NB4 (cell line): ENCODE data around the gene PASD1.
"Not testable (repeated sequence)": the region's sequence is repeated elsewhere in the genome, so short reads cannot be mapped to it uniquely, and the experiment has no call there.

ENCODE experiments used
- DNase-seq: peaks from one replicate; pipeline ENCODE4 v3.0.0; 2010; ENCODE audit warnings: low read depth
- H3K4me3 ChIP-seq: one replicate; pipeline ENCODE4 v1.5.1; 2011; ENCODE audit warnings: mild to moderate bottlenecking, low read depth, low read length, moderate library complexity
- CTCF ChIP-seq: IDR thresholded peaks from one replicate; pipeline ENCODE4 v1.5.1; 2012; ENCODE audit warnings: low read depth, low read length
- MYC ChIP-seq: IDR thresholded peaks from 2 replicates; pipeline ENCODE4 v1.6.1; 2011; ENCODE audit warnings: low read depth, low read length
- POLR2A ChIP-seq: IDR thresholded peaks from 2 replicates; pipeline ENCODE4 v1.6.1; 2011; ENCODE audit warnings: mild to moderate bottlenecking; ENCODE audit not compliant: insufficient read length; ENCODE audit errors: extremely low read depth
- TF ChIP-seq, protein P1 (sequence below): IDR thresholded peaks from 2 replicates; pipeline ENCODE4 v1.6.1; 2011; ENCODE audit warnings: low read depth, low read length

PASD1 gene

GRCh38 chrX:151536571-151536970 lies 26.9 kb upstream of the PASD1 start:
- TF ChIP-seq MYC (no peak), POLR2A (no peak), CTCF (no peak)
- TF ChIP-seq, protein P1, sequence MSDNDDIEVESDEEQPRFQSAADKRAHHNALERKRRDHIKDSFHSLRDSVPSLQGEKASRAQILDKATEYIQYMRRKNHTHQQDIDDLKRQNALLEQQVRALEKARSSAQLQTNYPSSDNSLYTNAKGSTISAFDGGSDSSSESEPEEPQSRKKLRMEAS, result no peak
- no peak for DNase-seq
- no peak overlapping the region for H3K4me3 ChIP-seq

DNA sequence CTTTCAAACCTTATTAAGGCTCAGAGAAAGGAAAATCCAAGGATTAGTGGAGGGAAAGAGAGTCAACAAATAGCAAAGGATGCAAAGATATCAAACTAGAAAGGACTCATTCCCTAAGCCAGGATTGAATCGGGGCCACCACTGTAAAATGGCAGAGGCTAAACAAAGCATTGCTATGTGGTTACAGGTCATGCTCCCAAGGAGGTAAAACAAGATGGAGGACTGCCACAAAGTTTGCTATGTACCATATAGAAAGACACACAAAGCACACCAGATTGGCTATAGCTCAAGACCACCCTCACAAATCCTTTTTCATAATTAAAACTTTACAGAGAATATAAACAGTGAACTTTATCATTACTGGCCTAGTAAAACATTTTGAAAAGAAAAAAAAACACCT lies 25.9 kb upstream of the PASD1 start:
- DNase-seq, result no peak
- H3K4me3 ChIP-seq, result no peak overlapping the region
- no peak for TF ChIP-seq MYC
- TF ChIP-seq POLR2A, result no peak
- TF ChIP-seq CTCF, result no peak
- TF ChIP-seq, protein P1, result no peak

GRCh38 chrX:151538190-151539122 lies 25.0 kb upstream of the PASD1 start:
- H3K4me3 ChIP-seq, result no peak overlapping the region
- no peak for TF ChIP-seq CTCF
- no peak for DNase-seq

DNA sequence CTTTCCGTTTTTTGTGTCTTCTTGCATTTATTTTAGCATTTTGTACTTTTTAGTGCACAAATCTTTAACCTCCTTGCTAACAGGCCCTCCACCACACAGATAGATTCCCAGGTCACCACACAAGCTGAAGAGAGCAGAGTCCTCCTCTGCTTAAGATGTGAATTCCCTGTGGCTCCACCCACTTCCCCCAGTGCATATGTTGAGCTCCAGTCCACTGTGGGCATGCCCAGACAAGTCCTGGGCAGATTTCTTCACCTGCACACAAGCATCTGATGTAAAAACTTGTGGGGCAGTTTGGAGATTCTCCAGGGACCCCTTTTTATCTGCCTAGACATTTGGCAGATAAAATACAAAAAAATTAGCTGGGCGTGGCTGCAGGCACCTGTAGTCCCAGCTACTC lies 19.8 kb upstream of the PASD1 start:
- TF ChIP-seq CTCF (no peak), MYC (no peak), POLR2A (no peak)
- TF ChIP-seq, protein P1, result no peak
- no peak for DNase-seq
- H3K4me3 ChIP-seq, result no peak overlapping the region

GRCh38 chrX:151546226-151546625 lies 17.2 kb upstream of the PASD1 start:
- not testable (repeated sequence) for DNase-seq, H3K4me3 ChIP-seq

- not testable (repeated sequence) for H3K4me3 ChIP-seq, DNase-seq
Observed at GRCh38 chrX:151551176-151551575, 12.3 kb upstream of the PASD1 start.

GRCh38 chrX:151552743-151553142 lies 10.7 kb upstream of the PASD1 start:
- no peak for DNase-seq
- no peak for TF ChIP-seq POLR2A
- TF ChIP-seq CTCF, result no peak
- no peak overlapping the region for H3K4me3 ChIP-seq

- DNase-seq, result not testable (repeated sequence)
Observed at GRCh38 chrX:151555301-151555700, 8.2 kb upstream of the PASD1 start.

DNA sequence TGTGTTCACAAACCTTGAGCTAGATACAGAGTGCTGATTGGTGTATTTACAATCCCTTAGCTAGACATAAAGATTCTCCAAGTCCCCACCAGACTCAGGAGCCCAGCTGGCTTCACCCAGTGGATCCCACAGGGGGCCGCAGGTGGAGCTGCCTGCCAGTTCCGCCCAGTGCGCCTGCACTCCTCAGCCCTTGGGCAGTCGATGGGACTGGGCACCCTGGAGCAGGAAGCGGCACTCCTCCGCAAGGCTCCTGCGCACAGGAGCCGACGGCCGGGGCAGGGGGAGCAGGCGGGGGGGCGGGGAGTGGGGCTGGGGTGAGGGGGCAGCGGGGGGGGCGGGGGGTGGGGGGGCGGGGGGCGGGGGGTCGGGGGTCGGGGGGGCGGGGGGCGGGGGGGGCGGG lies 990 bp upstream of the PASD1 start:
- DNase-seq, H3K4me3 ChIP-seq: not testable (repeated sequence)

More at GRCh38 chrX:151555301-151555700, 8.2 kb upstream of the PASD1 start:
- H3K4me3 ChIP-seq, result not testable (repeated sequence)

DNA sequence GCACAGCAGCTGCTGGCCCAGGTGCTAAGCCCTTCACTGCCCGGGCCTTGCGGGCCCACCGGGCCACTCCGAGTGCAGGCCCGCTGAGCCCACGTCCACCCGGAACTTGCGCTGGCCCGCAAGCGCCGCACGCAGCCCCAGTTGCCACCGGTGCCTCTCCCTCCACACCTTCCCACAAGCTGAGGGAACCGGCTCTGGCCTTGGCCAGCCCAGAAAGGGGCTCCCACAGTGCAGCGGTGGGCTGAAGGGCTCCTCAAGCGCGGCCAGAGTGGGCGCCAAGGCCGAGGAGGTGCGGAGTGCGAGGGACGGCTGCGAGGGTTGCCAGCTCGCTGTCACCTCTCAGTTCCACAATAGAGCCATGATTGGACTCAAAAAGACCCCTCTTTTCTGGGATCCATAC lies 472 bp upstream of the PASD1 start:
- DNase-seq, H3K4me3 ChIP-seq: not testable (repeated sequence)
